MM.1S (cell line): ENCODE results near the gene CCDC152.

Source experiments
- CTCF ChIP-seq: fragments of 300-600 bp; sonication (generic); IDR thresholded peaks from 2 replicates; pipeline ENCODE4 v1.5.1; 2016; ENCODE audit warnings: antibody characterized with exemption, low read length, mixed read lengths
- EZH2phosphoT487 ChIP-seq: fragments of 300-600 bp; sonication (generic); IDR thresholded peaks from 2 replicates; pipeline ENCODE4 v1.6.1; 2018; ENCODE audit warnings: antibody characterized with exemption, low read length

- no peak for TF ChIP-seq CTCF
- no peak for TF ChIP-seq EZH2phosphoT487
Observed at GRCh38 chr5:42740920-42741319, 15.7 kb upstream of the CCDC152 start.
